Stimulated activated naive CD8-positive, alpha-beta T cell treated with anti-CD3 and anti-CD28 coated beads, Interleukin-15, Interleukin-2, amounts not matched to agents 100 U/mL and 50 U/mL, for 24 hours (primary cell): ENCODE data around the gene AGAP3.

Experiments used
- ATAC-seq: fragments of 150-1000 bp; cut with Tn5 transposase; one replicate; pipeline ENCODE4 v1.10.0; 2021
- DNase-seq: peaks from one replicate; pipeline ENCODE4 v3.0.0; 2021

AGAP3 gene

DNA sequence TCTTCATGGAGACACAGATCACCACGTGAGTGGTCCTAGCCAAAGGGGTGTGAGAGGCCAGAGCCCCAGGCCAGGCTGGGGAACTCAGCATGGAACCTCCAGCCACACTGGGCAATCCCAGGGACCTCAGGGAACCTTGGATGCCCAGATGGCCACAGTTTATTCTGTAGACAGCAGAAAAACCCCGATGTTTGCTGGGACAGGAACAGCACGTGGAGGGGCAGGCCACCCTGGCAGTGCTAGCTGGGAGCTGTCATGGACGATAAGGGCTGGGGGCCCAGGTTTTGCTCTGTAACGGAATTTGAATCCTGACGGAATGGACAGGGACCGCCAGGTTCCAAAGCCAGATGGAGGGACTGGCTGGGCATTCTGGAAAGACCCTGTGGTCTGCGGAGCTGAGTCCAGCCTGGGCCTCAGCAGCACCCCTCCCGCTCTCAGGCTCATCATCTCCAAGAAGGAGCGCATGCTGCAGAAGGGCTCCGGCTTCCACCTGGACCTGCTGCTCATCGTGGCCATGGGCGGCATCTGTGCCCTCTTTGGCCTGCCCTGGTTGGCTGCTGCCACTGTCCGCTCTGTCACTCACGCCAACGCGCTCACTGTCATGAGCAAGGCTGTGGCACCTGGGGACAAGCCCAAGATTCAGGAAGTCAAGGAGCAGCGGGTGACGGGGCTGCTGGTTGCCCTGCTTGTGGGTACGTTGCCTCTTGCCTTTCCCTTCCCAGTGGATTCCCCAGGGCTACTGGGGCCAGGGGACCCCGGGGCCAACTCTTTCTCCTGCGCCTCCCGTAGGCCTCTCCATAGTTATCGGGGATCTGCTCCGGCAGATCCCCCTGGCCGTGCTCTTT, 11.2 kb upstream of the AGAP3 start:
- DNase-seq, result no peak
- ATAC-seq, result no peak

DNA sequence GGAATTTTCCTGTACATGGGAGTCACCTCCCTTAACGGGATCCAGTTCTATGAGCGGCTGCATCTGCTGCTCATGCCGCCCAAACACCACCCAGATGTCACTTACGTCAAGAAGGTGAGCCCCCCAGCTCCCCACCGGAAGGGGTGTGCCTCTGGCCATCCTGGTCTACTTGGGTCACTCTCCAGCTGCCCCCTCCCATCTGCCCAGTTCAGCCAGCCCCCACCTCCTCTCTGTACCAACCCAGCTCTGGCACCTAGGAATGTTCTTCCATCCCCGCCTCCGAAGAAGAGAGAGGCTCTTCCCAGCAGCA, 10.7 kb upstream of the AGAP3 start:
- ATAC-seq, result no peak
- no peak for DNase-seq

DNA sequence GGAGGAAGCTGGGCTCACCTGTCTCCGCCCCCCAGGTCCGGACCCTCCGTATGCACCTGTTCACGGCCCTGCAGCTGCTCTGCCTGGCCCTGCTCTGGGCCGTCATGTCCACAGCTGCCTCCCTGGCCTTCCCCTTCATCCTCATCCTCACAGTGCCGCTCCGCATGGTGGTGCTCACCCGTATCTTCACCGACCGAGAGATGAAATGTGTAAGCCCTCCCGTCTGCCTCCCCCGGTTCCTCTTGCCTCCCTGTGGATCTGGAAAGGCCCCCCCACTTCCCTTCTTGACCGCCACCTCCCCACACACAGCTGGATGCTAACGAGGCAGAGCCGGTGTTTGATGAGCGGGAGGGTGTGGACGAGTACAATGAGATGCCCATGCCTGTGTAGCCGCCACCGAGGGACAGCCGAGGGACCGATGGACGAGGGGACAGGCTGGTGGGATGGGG, 10.3 kb upstream of the AGAP3 start:
- ATAC-seq, result no peak
- no peak for DNase-seq

DNA sequence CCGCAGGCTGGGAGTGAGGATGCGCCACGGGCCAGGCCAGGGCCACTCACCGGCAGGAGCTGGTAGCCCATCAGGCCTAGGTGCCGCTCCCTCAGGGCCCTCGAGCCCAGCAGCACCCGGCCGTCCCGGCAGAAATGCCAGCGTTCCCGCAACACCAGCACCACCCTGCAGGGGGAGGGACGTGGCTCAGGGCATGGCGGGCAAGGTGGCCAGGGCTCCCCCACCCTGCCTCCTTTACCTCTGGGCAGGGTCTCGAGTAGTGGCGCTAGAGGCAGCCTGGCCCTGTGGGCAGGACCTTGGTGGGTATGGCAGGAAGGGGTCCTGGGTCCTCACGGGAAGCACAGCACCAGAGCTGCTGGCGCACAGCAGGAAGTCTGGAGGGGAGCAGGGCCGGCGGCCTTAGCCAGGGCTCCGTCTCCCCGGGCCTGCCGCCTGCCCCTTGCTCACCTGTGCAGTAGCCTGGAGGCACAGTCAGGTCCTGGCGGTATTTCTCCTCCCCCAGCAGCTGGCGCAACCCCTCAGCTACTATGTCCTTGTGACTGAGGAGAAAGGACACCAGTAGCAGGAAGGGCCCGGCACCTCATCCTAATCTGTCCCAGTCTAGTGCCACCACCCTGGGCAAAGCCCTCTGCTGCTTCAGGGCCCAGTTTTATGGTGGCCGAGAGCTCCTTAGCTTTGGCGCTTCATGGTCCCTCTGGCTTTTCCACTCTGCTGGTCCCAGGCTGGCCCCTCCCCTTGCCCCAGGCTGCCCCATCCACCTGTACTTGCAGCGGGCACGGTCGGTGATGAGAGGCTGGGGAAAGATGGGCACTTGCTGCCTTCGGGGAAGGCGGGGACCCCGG, 9.2 kb upstream of the AGAP3 start:
- no peak for DNase-seq

DNA sequence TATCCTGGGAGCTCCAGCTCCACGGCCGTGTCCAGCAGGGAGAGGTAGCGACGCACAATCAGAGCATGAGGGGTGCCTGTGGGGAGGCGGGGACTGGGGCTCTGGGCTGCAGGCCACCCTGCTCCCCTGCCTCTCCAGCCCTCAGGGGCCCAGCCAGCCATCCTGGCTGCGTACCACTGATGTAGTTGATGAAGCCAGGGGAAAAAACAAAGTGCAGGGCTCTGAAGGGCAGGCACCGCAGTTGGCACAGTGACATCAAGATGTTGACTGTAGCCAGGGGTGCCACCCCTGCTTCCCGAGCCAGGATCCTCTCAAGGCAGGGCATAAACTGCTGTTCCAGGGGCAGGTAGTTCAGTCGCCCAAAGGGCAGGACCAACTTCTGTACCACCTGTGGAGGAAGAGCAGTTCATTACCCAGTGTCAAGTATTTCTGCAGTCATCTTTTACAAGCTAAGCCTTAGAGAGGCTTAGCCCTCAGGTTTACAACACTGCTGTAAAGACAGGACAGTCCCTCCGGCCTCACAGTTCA, 8.5 kb upstream of the AGAP3 start:
- DNase-seq, result no peak
- no peak for ATAC-seq

More for the DNA sequence above, 9.2 kb upstream of the AGAP3 start:
- ATAC-seq, result no peak

DNA sequence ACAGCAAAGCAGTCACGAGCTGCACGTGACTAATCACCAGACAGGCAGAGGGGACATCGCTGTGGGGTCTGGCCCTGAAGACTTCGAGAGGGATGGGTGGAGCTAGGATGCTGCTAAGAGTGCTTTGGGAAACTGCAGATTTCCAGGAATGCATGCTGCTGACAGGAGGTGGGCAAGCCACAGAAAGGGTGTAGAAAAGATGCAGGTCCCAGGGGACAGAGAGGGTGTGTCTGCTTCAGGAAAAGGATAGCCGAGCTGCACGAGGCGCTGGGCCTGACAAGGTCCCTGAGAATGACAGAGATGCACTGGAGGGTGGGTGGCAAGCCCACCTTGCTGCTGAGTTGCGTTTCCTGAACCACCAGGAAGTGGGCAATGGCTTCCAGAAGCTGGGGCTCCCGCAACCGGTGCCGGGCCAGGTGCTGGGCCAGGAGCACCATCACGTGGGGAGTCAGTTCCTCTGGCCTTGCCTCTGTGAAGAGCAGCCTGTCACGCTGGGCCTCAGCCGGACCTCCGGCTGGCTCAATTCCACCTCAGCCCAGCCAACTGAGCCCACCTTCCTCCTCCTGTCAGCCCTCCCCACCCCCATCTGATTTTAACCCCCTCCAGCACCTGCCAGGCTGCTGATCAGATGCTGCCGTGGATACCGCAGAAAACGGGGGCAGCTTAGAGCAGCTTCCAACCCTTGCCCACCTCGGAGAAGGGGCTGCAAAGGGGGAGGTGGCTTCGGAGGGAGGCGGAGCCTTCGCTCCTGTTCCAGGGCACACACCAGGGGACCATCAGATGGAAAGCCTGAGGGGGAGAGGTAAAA, 7.8 kb upstream of the AGAP3 start:
- ATAC-seq (no peak), DNase-seq (no peak)

DNA sequence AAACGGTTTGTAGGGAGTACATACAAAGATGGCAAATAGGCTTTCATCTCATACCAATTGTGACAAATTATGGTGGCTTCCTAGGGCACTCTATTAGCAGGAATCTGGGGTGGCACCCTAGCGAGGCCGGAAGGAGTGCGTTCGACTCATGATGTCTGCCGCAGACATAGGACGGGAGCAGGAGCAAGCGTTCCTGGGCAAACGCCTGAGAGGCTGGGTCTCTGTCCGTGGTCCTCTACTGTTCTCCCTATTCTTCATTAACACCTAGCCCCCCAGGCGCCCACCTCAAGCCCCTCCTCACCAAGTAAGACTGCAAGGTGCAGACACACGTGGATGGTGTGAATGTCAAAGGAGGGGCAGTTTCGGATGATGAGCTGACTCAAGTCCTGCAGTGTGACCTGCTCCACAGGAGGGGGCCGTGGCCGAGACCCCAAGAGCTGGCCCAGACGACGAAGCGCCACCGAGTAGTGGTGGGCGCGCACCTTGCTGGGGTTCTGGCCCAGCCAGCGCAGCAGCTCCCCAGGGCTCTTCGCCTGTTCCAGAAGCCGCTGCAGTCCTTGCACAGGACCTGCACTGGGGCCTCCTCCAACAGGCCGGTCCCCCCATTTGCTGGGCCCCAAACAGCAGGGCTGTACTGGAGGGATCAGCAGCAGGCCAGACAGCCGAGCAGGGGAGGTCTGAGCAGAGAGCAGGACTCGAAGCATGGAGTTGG, 6.9 kb upstream of the AGAP3 start:
- ATAC-seq (no peak), DNase-seq (no peak)

DNA sequence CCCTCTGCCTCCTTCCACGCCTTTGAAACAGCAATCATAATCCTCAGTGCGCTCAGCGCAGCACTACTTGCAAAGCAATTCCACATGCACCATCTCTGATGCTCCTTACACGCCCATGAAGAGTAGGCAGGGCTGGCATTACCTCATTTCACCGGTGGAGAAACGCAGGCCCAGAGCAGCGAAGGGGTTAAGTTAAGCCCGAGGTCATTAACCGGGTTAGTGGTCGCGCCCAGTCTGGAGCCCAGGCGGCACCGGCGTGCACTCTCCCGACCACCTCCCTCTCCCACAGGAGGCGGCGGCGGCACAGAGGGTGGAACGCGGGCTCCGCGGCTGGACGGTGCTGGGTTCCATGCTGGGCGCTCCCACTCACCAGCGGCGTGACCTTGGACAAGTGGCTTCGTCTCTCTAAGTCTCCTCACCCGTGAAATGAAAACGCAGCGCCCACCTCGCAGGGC, 6.2 kb upstream of the AGAP3 start:
- DNase-seq (no peak), ATAC-seq (peak; percentile 1)

DNA sequence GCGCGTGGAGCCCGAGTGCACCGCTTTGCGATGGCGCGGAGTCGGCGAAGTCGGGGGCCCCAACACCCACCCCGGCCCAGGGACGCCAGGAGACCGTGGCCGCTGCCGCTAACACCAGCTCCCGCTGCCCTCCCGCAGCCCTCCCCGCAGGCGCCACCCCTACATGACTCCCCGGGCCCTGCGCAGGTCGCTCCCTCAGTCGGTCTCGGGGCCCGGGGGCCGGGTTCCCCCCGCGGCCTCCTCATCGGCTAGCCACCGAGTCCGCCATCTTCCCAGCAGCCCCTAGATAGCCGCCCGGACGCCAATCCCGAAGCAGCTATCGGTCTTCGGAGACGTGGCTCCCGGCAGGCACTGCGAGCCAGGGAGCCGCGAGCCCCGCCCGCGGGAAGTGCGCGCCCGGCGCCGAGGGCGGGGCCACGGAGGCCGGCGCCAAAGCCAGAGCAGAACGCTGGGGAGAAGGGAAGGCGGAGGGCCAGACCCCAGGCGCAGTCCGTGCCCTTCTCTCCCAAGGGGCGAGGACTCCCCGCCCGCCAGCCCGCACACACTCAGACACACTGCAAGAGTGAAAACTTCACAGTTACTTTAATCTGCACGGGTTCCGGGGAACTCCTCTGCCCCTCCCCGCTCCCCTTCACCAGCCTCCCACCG, 5.6 kb upstream of the AGAP3 start, which contains the start of gene FASTK:
Gene FASTK, minus strand, starts transcription at position 288 of the 648 bp plus-strand sequence. Its CDS starts 43 bp downstream, at position 245.
- DNase-seq (peak; percentile 89), ATAC-seq (peak; percentile 88)

DNA sequence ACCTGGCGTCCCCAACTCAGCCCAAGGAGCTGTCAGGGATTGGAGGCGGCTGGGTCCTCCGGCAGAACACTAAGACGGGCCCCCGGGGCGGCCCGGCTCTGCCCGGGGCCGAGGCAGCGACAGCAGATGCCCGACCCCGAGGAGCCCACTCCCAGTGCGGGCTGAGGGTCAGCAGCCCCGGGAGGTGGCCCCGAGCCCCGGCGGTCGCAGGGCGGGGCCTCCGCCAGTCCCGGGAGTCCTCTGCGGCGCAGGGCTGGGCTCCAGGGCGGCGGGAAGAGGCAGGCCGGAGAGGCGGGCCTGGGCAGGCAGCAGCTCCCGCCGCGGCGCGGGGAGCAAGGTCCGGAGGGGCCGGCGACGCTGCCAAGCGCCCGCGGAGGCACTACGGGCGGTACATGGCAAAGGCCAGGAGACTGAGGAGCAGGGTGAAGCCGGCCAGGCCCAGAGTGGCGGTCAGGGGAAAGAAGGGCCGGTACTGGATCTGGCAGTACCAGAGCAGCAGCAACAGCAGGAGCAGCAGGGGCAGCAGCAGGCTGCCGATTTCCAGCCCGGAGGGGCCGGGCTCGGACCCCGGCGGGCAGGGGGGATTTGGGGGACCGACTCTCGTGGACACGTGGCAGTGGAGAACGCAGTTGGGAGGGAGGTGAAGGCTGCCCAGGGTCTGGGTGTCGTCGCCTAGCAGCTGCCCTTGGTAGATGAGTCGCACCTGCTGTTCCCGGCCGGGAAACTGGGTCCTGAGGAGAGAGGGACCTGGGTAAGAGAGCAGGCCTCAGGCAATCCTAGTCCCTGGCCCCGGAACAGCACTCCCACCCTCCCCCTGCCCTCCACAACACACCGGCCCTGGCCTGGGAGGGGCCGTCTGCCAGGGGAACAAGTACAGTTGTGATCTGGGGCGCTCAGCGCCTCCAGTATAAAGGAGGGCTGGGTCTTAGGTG, 4.8 kb upstream of the AGAP3 start:
- ATAC-seq (no peak), DNase-seq (no peak)

DNA sequence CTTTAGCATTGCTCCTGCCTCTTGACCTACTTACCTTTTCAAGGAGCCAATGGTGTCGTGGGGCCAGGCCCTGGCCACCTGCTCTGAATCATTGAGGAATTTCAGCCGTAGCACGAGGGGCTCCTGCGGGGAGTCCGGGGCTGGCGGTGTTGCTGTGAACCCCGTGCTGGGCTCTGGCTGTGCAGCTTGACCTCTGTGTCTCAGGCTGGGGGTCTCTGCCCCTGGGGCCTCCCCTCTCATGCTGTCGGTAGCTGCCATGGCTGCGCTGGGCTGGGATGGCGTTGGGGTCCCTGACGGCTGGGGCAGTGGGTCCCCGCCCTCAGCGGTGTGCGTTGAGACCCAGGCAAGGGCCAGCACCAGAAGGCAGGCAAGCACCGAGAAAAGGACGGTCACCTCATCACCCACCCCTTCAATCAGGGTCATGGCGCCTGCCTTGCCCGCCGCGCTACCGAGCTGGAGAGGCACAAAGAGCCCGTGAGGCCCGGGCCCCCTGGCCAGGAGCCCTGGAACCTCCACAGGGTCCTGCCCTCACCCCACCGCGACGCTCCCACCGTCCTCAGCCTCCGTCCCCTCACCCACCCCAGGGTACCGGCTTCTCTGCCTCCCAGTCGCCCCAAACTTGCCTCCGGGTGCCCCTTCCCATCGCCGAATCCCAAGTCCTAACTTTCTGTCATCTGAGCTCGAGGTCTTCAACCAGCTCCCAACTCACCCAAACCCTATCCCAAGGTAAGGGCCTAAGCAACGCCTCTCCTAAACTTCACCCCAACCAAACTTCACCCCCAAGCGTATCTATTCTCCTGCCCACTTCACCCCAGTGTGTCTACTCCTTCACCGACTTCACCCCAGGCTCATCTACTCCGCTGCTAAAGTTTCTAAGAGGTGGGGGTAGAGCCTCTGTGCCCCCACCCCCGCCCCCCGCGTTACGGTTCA, 3.9 kb upstream of the AGAP3 start:
- DNase-seq, result no peak
- no peak for ATAC-seq

DNA sequence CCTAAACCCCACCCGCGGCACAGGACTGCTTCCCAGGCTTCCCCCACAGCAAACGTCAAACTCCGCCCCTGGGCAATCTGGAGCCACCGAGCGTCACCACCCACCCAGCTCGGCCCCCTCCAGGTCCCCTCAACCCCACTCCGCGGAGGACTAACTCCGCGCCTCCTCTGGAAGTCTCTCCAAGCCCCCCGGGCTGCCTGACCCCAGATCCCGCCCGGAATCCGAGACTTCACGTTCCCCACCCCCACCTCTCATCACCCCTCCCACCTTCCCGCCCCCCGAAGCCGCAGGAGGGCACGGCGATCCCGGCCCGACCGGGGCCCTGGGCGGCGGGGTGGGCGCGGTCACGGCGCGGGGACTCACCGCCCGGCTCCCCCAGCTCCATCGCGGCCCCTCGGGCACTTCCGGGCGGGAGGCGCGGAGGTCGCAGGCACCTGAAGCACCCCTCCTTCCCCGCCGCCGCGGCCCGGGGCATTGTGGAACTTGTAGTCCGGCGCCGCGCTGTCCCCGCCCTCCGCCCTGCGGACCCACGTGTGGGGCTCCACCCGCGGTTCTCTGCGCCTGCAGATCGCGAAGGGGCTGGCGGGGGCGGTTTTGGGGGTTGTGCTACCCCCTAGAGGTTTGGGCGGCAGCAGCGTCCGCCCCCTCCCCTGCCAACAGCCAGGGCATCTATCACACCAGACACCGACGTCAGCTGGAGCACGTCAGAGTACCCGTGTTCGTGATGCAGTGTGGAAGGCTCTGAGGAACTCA, 3.0 kb upstream of the AGAP3 start, which contains the start of gene TMUB1:
Gene TMUB1, minus strand, starts transcription at position 423 of the 753 bp plus-strand sequence. CDS start 930 bp downstream, outside the sequence.
- ATAC-seq (peak; percentile 60), DNase-seq (peak; percentile 89)

DNA sequence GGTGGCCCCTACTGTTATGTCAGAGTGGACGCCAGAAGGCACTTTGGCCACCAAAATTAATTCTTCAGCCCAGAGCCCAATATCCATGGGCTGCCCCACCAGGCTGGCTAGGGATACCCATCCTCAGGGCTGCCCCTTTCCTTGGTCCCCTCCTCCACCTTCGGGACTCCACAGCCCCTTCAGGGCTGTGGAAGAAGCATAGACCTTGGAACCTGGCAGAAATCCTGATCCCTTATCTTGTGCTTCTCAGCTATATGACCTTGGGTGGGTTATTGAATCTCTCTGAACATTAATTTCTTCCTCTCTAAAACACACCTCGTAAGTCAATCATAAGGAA, 2.5 kb upstream of the AGAP3 start:
- ATAC-seq (no peak), DNase-seq (no peak)

DNA sequence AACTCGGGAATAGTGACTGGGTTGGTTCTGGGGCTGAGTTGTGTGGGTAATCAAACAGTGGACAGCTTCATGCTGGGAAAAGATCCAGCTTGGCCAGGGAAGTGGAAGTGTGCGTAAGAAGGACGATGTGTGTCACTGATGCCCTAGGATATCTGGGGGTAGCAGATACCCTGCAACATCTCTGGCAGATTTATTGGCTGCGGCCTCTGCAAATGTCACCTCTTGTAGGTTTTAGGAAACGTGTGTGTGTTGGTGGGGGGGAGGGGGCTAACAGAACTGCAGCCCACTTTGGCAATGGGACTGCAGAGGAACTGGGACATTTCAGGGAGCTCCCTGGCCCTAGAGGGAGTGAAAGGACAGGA, 965 bp upstream of the AGAP3 start:
- ATAC-seq (no peak), DNase-seq (no peak)

DNA sequence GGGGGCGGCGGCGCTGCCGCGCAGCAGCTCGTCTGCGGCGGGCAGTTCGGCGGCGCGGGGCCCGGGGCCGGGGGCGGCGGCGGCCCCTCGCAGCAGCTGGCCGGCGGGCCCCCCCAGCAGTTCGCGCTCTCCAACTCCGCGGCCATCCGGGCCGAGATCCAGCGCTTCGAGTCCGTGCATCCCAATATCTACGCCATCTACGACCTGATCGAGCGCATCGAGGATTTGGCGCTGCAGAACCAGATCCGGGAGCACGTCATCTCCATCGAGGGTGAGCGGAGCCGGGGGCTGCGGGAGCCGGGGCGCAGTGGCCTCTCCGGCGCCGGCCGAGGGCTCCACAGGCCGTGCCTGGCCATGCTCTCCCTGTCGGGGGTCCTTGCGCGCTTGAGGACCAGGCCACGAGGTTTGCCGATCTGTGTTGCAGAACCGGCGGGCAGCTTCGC, 548 bp downstream of the AGAP3 start:
- ATAC-seq (no peak), DNase-seq (peak; percentile 50)

DNA sequence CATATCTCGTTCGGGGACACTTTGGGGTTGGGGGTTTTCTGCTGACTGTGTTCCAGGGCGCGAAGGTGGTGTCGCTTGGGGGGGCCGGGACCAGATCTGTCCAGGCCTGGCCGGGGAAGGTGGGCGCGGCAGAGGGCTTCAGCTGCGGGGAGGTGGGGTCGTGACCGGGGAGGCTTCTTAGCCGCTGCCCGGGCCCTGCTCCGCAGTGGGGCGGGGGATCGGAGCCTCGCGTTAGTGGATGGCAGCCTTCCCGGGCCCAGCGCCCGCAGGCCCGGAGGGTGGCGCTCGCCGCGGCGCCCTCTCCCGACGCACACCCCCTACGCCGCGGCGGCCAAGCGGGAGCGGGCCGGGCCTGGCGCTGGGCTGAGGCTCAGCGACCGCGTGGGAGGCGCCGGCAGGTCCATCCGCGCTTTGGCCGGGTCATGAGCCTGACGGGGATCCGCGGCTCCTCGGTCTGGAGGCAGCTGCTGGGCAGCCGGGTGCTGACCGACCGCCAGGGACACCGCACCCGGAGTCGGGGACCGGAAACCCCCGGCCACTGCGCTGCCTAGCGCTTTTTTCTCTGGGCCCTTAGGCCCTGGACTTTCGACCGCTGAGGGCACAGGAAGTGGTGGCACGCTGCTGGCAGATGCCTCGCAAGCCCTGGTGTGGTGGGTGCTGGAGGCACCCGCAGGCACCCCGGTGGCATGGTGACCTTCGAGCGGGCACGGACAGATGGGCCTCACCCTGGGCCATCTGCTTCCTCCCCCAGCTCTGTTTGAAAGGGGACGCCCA, 1.2 kb downstream of the AGAP3 start:
- ATAC-seq (peak; percentile 19), DNase-seq (peak; percentile 51)
